ENCODE data around the gene ANKRD31.

- TF ChIP-seq CTCF (conservative IDR thresholded peaks at IDR 0.05; ENCODE audit: low read depth, low read length) = no peak
- TF ChIP-seq EZH2 (IDR thresholded peaks at IDR 0.05; ENCODE audit: borderline replicate concordance, low read depth, low read length, poor library complexity, severe bottlenecking) = no peak
Measured at GRCh38 chr5:75043633-75044264, 192.9 kb downstream of the ANKRD31 start.

Data from A673 (cell line).